Rectal smooth muscle tissue (tissue), 1 donor: ENCODE results near the gene NUMBL.
"Not testable (repeated sequence)": the region's sequence is repeated elsewhere in the genome, so short reads cannot be mapped to it uniquely, and the experiment has no call there.

Experiments used
- H3K27ac ChIP-seq: one replicate; pipeline ENCODE4 v1.7.0; 2013; ENCODE audit warnings: low read depth, low read length, inconsistent platforms
- H3K27me3 ChIP-seq: one replicate; pipeline ENCODE4 v1.7.0; 2013; ENCODE audit warnings: low read length; ENCODE audit not compliant: control insufficient read depth, insufficient read depth
- H3K36me3 ChIP-seq: one replicate; pipeline ENCODE4 v1.7.0; 2013; ENCODE audit warnings: low read length; ENCODE audit not compliant: control insufficient read depth, insufficient read depth
- H3K4me1 ChIP-seq: one replicate; pipeline ENCODE4 v1.7.0; 2013; ENCODE audit warnings: low read length; ENCODE audit not compliant: control insufficient read depth, insufficient read depth
- H3K4me3 ChIP-seq: one replicate; pipeline ENCODE4 v1.7.0; 2013; ENCODE audit warnings: low read length
- H3K9ac ChIP-seq: one replicate; pipeline ENCODE4 v1.7.0; 2013; ENCODE audit warnings: low read length

Gene NUMBL

DNA sequence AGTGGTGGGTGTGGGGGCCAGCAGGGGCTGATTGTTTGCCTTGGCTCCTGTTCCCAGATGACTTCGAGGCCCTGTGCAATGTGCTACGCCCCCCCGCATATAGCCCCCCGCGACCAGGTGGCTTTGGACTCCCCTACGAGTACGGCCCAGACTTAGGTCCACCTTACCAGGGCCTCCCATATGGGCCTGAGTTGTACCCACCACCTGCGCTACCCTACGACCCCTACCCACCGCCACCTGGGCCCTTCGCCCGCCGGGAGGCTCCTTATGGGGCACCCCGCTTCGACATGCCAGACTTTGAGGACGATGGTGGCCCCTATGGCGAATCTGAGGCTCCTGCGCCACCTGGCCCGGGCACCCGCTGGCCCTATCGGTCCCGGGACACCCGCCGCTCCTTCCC lies 63.5 kb downstream of the NUMBL start:
- no peak overlapping the region for H3K9ac ChIP-seq
- H3K4me1 ChIP-seq, result no peaks in the 10 kb centered on the region
- H3K4me3 ChIP-seq, result no peak overlapping the region
- H3K27me3 ChIP-seq, result no peaks in the 10 kb centered on the region
- no peak overlapping the region for H3K27ac ChIP-seq
- peaks cover 9% of the 10 kb centered on the region for H3K36me3 ChIP-seq

GRCh38 chr19:40625406-40626120 lies 64.9 kb downstream of the NUMBL start:
- H3K4me3 ChIP-seq, result no peak overlapping the region
- no peaks in the 10 kb centered on the region for H3K27me3 ChIP-seq
- no peak overlapping the region for H3K27ac ChIP-seq
- H3K4me1 ChIP-seq, result no peaks in the 10 kb centered on the region
- peaks cover 13% of the 10 kb centered on the region for H3K36me3 ChIP-seq
- no peak overlapping the region for H3K9ac ChIP-seq

- not testable (repeated sequence) for H3K4me1 ChIP-seq, H3K9ac ChIP-seq, H3K27ac ChIP-seq, H3K4me3 ChIP-seq, H3K27me3 ChIP-seq
- H3K36me3 ChIP-seq, result peaks cover 16% of the 10 kb centered on the region
Observed at GRCh38 chr19:40624369-40625153, 65.9 kb downstream of the NUMBL start.

DNA sequence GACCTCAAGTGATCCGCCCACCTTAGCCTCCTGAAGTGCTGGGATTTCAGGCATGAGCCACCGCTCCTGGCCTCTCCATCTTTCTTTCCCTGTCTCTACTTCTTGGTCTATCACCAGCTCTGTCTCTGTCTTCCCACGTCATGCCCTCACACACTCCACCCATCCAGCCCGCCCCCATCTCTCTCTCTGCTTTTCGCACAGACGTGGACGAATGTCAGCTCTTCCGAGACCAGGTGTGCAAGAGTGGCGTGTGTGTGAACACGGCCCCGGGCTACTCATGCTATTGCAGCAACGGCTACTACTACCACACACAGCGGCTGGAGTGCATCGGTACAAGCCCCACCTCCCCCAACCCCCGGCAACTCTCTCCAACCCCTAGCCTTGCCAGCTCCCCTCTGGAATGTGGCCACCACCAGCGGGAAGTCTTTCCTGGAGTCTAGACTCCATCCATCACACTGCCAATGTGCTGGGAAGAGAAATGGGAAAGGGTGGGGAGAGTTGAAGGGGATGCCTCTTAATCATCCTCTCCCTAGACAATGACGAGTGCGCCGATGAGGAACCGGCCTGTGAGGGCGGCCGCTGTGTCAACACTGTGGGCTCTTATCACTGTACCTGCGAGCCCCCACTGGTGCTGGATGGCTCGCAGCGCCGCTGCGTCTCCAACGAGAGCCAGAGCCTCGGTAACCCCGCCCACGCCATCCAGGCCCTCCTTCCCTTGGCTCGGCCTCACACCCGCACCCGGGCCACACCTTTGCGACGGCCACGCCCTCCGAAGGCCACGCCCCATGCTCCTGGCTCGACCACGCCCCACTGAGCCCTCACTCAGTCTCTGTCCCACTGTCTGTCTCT lies 66.8 kb downstream of the NUMBL start:
- Histone ChIP-seq H3K27me3 (no peaks in the 10 kb centered on the region), H3K9ac (no peak overlapping the region), H3K4me1 (no peaks in the 10 kb centered on the region), H3K36me3 (peaks cover 22% of the 10 kb centered on the region), H3K27ac (no peak overlapping the region), H3K4me3 (no peak overlapping the region)

DNA sequence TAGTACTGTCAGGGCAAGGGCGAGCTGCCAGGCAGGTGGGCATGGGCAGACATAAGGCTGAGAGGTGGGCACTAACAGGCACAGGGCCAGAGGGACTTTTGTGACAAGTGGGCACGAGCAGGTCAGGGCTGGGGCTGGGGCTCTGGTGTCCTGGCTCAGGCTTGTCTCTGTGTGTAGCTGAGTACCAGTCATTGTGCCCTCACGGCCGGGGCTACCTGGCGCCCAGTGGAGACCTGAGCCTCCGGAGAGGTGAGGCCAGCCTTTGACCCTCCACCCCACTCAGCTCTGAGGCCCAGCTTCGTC lies 67.7 kb downstream of the NUMBL start:
- H3K4me3 ChIP-seq, result no peak overlapping the region
- peaks cover 22% of the 10 kb centered on the region for H3K36me3 ChIP-seq
- no peak overlapping the region for H3K9ac ChIP-seq
- no peak overlapping the region for H3K27ac ChIP-seq
- H3K4me1 ChIP-seq, result no peaks in the 10 kb centered on the region
- H3K27me3 ChIP-seq, result no peaks in the 10 kb centered on the region

- H3K4me1 ChIP-seq, result no peaks in the 10 kb centered on the region
- no peaks in the 10 kb centered on the region for H3K27me3 ChIP-seq
- H3K4me3 ChIP-seq, result no peak overlapping the region
- no peak overlapping the region for H3K9ac ChIP-seq
- H3K27ac ChIP-seq, result no peak overlapping the region
- H3K36me3 ChIP-seq, result peaks cover 22% of the 10 kb centered on the region
Observed at GRCh38 chr19:40621966-40622772, 68.3 kb downstream of the NUMBL start.

- Histone ChIP-seq H3K9ac (no peak overlapping the region), H3K36me3 (peaks cover 25% of the 10 kb centered on the region), H3K4me1 (no peaks in the 10 kb centered on the region), H3K27me3 (no peaks in the 10 kb centered on the region), H3K4me3 (no peak overlapping the region), H3K27ac (no peak overlapping the region)
Observed at GRCh38 chr19:40621283-40621682, 69.2 kb downstream of the NUMBL start.

GRCh38 chr19:40620161-40620485 lies 70.3 kb downstream of the NUMBL start:
- H3K36me3 ChIP-seq, result peaks cover 21% of the 10 kb centered on the region
- no peaks in the 10 kb centered on the region for H3K27me3 ChIP-seq
- H3K4me3 ChIP-seq, result no peak overlapping the region
- H3K27ac ChIP-seq, result no peak overlapping the region
- no peak overlapping the region for H3K9ac ChIP-seq
- H3K4me1 ChIP-seq, result no peaks in the 10 kb centered on the region

- Histone ChIP-seq H3K27me3 (no peaks in the 10 kb centered on the region), H3K4me3 (no peak overlapping the region), H3K4me1 (no peaks in the 10 kb centered on the region), H3K27ac (no peak overlapping the region), H3K36me3 (peaks cover 21% of the 10 kb centered on the region), H3K9ac (no peak overlapping the region)
Observed at GRCh38 chr19:40619333-40620160, 70.9 kb downstream of the NUMBL start.

DNA sequence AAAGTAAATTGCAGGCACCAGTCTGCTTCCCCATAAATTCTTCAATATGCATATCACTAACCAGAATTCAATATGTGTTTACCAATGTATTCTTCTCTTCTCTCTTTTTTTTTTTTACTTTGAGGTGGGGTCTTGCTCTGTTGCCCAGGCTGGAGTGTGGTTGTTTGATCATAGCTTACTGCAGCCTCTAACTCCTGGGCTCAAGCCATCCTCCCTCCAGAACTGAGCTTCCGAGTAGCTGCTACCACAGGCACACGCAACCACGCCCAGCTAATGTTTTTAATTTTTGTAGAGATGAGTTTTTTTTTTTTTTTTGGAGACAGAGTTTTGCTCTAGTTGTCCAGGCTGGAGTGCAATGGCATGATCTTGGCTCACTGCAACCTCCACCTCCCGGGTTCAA lies 72.5 kb downstream of the NUMBL start:
- Histone ChIP-seq H3K4me1 (no peaks in the 10 kb centered on the region), H3K4me3 (no peak overlapping the region), H3K27me3 (peaks cover 8% of the 10 kb centered on the region), H3K27ac (no peak overlapping the region), H3K36me3 (peaks cover 19% of the 10 kb centered on the region), H3K9ac (no peak overlapping the region)

- Histone ChIP-seq H3K4me3 (no peak overlapping the region), H3K27ac (no peak overlapping the region), H3K9ac (no peak overlapping the region), H3K27me3 (peaks cover 8% of the 10 kb centered on the region), H3K4me1 (no peaks in the 10 kb centered on the region), H3K36me3 (peaks cover 16% of the 10 kb centered on the region)
Observed at GRCh38 chr19:40616941-40617340, 73.5 kb downstream of the NUMBL start.
